GM23338 (cell line): ENCODE data around the gene PPIA.

Experiments
- EZH2 ChIP-seq: fragments of 200-600 bp; sonication (generic); IDR thresholded peaks from one replicate; pipeline ENCODE4 v1.8.0; 2017; ENCODE audit warnings: antibody characterized with exemption, mild to moderate bottlenecking, low read depth; ENCODE audit not compliant: unreplicated experiment
- EZH2phosphoT487 ChIP-seq: fragments of 200-600 bp; sonication (generic); IDR thresholded peaks from one replicate; pipeline ENCODE4 v1.8.1; 2018; ENCODE audit warnings: antibody characterized with exemption; ENCODE audit not compliant: unreplicated experiment
- JUNB ChIP-seq: IDR thresholded peaks from one replicate; pipeline ENCODE4 v1.6.1; 2016; ENCODE audit warnings: antibody characterized with exemption; ENCODE audit not compliant: unreplicated experiment
- TF ChIP-seq, protein P1 (sequence below), 2 experiments: fragments of 200-600 bp in 1 of 2; sonication (generic) in 1 of 2; conservative IDR thresholded peaks; 2 replicates each; pipeline versions ENCODE4 v1.5.1 to v1.6.1; 2016 to 2017; ENCODE audit warnings: antibody characterized with exemption in 2 of 2, low read depth in 2 of 2, mild to moderate bottlenecking in 2 of 2, moderate library complexity in 1 of 2
- TF ChIP-seq, protein P2 (sequence below): IDR thresholded peaks from one replicate; pipeline ENCODE4 v1.6.1; 2018; ENCODE audit warnings: antibody characterized with exemption; ENCODE audit not compliant: unreplicated experiment
- TF ChIP-seq, protein P3 (sequence below): fragments of 250-450 bp; sonication (Bioruptor Pico); IDR thresholded peaks from 2 replicates; pipeline ENCODE4 v1.5.0; 2020; ENCODE audit warnings: mild to moderate bottlenecking, moderate library complexity

DNA sequence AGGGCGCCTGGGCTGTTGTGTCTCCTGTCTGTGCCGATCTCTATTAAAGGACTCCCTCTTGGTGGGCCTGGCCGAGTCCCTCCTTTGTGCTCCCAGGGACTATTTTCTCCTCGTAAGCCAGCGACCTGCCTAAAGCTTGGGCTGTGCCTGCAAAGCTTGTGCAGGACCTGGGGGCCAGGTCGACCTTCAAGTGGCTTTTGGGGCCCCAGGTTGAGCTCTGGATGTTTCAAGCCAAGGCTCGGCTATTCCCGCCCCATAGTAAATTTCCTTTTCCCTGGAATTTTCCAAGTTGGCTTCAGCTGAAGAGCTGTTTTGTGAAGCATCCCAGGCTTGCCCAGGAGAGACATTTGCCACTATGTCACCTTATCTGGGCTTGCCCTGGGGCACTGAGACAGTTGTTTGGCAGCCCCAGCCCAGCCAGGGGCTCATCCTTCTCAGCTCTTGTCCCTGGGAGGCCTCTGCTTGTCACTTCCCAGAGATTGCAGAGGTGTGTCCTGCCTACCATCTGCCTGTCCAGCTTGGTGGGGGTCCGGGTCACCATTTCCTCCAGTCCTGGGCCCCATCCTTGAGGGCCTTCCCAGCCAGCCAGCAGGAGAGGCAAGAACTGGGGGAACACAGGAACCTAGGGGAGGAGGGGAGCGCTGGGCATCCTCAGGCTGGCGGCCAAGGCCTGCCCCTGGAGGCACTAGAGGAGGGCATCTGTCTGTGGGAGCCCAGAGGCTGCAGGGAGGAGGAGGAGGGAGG is 27.7 kb upstream of the PPIA start:
- TF ChIP-seq, protein P1, sequence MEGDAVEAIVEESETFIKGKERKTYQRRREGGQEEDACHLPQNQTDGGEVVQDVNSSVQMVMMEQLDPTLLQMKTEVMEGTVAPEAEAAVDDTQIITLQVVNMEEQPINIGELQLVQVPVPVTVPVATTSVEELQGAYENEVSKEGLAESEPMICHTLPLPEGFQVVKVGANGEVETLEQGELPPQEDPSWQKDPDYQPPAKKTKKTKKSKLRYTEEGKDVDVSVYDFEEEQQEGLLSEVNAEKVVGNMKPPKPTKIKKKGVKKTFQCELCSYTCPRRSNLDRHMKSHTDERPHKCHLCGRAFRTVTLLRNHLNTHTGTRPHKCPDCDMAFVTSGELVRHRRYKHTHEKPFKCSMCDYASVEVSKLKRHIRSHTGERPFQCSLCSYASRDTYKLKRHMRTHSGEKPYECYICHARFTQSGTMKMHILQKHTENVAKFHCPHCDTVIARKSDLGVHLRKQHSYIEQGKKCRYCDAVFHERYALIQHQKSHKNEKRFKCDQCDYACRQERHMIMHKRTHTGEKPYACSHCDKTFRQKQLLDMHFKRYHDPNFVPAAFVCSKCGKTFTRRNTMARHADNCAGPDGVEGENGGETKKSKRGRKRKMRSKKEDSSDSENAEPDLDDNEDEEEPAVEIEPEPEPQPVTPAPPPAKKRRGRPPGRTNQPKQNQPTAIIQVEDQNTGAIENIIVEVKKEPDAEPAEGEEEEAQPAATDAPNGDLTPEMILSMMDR (conservative IDR thresholded peaks at IDR 0.05; ENCODE audit: low read depth in 2 of 2), result no peak
- TF ChIP-seq EZH2phosphoT487 (no peak), EZH2 (no peak), JUNB (no peak)
- TF ChIP-seq, protein P2, sequence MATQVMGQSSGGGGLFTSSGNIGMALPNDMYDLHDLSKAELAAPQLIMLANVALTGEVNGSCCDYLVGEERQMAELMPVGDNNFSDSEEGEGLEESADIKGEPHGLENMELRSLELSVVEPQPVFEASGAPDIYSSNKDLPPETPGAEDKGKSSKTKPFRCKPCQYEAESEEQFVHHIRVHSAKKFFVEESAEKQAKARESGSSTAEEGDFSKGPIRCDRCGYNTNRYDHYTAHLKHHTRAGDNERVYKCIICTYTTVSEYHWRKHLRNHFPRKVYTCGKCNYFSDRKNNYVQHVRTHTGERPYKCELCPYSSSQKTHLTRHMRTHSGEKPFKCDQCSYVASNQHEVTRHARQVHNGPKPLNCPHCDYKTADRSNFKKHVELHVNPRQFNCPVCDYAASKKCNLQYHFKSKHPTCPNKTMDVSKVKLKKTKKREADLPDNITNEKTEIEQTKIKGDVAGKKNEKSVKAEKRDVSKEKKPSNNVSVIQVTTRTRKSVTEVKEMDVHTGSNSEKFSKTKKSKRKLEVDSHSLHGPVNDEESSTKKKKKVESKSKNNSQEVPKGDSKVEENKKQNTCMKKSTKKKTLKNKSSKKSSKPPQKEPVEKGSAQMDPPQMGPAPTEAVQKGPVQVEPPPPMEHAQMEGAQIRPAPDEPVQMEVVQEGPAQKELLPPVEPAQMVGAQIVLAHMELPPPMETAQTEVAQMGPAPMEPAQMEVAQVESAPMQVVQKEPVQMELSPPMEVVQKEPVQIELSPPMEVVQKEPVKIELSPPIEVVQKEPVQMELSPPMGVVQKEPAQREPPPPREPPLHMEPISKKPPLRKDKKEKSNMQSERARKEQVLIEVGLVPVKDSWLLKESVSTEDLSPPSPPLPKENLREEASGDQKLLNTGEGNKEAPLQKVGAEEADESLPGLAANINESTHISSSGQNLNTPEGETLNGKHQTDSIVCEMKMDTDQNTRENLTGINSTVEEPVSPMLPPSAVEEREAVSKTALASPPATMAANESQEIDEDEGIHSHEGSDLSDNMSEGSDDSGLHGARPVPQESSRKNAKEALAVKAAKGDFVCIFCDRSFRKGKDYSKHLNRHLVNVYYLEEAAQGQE, result no peak
- TF ChIP-seq, protein P3, sequence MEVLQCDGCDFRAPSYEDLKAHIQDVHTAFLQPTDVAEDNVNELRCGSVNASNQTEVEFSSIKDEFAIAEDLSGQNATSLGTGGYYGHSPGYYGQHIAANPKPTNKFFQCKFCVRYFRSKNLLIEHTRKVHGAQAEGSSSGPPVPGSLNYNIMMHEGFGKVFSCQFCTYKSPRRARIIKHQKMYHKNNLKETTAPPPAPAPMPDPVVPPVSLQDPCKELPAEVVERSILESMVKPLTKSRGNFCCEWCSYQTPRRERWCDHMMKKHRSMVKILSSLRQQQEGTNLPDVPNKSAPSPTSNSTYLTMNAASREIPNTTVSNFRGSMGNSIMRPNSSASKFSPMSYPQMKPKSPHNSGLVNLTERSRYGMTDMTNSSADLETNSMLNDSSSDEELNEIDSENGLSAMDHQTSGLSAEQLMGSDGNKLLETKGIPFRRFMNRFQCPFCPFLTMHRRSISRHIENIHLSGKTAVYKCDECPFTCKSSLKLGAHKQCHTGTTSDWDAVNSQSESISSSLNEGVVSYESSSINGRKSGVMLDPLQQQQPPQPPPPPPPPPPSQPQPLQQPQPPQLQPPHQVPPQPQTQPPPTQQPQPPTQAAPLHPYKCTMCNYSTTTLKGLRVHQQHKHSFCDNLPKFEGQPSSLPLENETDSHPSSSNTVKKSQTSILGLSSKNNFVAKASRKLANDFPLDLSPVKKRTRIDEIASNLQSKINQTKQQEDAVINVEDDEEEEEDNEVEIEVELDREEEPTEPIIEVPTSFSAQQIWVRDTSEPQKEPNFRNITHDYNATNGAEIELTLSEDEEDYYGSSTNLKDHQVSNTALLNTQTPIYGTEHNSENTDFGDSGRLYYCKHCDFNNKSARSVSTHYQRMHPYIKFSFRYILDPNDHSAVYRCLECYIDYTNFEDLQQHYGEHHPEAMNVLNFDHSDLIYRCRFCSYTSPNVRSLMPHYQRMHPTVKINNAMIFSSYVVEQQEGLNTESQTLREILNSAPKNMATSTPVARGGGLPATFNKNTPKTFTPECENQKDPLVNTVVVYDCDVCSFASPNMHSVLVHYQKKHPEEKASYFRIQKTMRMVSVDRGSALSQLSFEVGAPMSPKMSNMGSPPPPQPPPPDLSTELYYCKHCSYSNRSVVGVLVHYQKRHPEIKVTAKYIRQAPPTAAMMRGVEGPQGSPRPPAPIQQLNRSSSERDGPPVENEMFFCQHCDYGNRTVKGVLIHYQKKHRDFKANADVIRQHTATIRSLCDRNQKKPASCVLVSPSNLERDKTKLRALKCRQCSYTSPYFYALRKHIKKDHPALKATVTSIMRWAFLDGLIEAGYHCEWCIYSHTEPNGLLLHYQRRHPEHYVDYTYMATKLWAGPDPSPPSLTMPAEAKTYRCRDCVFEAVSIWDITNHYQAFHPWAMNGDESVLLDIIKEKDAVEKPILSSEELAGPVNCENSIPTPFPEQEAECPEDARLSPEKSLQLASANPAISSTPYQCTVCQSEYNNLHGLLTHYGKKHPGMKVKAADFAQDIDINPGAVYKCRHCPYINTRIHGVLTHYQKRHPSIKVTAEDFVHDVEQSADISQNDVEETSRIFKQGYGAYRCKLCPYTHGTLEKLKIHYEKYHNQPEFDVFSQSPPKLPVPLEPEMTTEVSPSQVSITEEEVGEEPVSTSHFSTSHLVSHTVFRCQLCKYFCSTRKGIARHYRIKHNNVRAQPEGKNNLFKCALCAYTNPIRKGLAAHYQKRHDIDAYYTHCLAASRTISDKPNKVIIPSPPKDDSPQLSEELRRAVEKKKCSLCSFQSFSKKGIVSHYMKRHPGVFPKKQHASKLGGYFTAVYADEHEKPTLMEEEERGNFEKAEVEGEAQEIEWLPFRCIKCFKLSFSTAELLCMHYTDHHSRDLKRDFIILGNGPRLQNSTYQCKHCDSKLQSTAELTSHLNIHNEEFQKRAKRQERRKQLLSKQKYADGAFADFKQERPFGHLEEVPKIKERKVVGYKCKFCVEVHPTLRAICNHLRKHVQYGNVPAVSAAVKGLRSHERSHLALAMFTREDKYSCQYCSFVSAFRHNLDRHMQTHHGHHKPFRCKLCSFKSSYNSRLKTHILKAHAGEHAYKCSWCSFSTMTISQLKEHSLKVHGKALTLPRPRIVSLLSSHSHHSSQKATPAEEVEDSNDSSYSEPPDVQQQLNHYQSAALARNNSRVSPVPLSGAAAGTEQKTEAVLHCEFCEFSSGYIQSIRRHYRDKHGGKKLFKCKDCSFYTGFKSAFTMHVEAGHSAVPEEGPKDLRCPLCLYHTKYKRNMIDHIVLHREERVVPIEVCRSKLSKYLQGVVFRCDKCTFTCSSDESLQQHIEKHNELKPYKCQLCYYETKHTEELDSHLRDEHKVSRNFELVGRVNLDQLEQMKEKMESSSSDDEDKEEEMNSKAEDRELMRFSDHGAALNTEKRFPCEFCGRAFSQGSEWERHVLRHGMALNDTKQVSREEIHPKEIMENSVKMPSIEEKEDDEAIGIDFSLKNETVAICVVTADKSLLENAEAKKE (CRISPR knock-in tag), result no peak
